GM12891 (cell line): ENCODE results near the gene SHROOM4.

Source experiments
- DNase-seq: peaks from one replicate; pipeline ENCODE4 v3.0.0; 2011; ENCODE audit warnings: low spot score; ENCODE audit not compliant: insufficient read length
- FAIRE-seq: peaks from 2 replicates; lab custom pipeline; 2011; peaks lifted over from hg19 to GRCh38; lab: Jason Lieb, UNC
- PAX5 ChIP-seq: IDR thresholded peaks from 2 replicates; pipeline ENCODE4 v1.6.1; 2011; ENCODE audit warnings: low read length, moderate library complexity, mild to moderate bottlenecking; ENCODE audit not compliant: insufficient read depth, severe bottlenecking
- POLR2A ChIP-seq: IDR thresholded peaks from 2 replicates; pipeline ENCODE4 v1.6.1; 2011; ENCODE audit warnings: low read depth, low read length, control low read depth
- POLR2AphosphoS5 ChIP-seq: IDR thresholded peaks from 2 replicates; pipeline ENCODE4 v1.6.1; 2011; ENCODE audit warnings: low read depth, low read length, control low read depth
- POU2F2 ChIP-seq: IDR thresholded peaks from 2 replicates; pipeline ENCODE4 v1.6.1; 2011; ENCODE audit warnings: low read depth, mild to moderate bottlenecking, control low read depth, low read length, moderate library complexity
- SPI1 ChIP-seq: IDR thresholded peaks from 2 replicates; pipeline ENCODE4 v1.6.1; 2011; ENCODE audit warnings: low read depth, low read length, control low read depth
- TAF1 ChIP-seq: IDR thresholded peaks from 2 replicates; pipeline ENCODE4 v1.6.1; 2011; ENCODE audit warnings: low read depth, low read length, control low read depth

Gene SHROOM4

DNA sequence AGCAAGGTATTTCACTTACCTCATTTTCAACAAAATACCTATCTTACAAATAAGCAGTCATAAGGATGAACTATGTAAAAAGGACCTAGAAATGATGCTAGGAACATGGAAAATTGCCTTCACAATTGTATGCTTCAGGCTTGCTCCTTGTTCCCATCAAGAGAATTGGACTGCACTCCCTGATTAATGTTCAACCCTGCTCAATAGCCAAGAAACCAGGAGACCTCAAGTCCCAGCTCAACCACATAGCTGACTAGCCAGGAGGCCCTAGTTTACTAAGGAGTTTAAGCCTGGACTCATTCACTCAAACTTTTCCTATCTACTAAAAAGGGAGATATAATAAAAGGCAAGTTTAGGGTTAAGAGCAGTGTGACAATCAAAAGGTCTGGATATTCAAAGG, 196.8 kb downstream of the SHROOM4 start:
- DNase-seq (no peak), FAIRE-seq (no peak)
- no peak for TF ChIP-seq POU2F2
- no peak for TF ChIP-seq TAF1
- no peak for TF ChIP-seq POLR2AphosphoS5
- no peak for TF ChIP-seq POLR2A
- no peak for TF ChIP-seq PAX5
- no peak for TF ChIP-seq SPI1

- TF ChIP-seq POLR2AphosphoS5 (no peak), POU2F2 (no peak), SPI1 (no peak), PAX5 (no peak), TAF1 (no peak), POLR2A (no peak)
- FAIRE-seq, result no peak
Observed at GRCh38 chrX:50615570-50616158, 198.3 kb downstream of the SHROOM4 start.

DNA sequence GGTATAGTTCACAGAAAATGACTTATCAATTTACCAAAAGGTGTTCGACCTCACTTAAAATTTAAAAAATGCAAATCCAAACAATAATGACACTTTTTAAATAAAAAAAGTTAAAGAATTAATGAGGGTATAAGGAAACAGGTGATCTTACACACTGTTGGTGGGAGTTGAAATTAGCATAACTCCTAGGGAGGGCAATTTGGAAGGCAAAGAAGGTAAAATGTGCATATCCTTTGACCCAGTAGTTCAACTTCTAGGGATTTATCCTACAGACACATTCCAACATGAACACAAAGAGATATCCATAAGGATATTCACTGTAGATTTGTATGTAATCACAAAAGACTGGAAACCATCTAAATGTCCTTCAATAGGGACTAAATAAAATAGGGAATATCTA, 199.5 kb downstream of the SHROOM4 start:
- no peak for FAIRE-seq
- no peak for TF ChIP-seq POU2F2
- no peak for TF ChIP-seq TAF1
- TF ChIP-seq SPI1, result no peak
- no peak for TF ChIP-seq POLR2A
- TF ChIP-seq POLR2AphosphoS5, result no peak
- TF ChIP-seq PAX5, result no peak

More at GRCh38 chrX:50615570-50616158, 198.3 kb downstream of the SHROOM4 start:
- DNase-seq, result no peak

DNA sequence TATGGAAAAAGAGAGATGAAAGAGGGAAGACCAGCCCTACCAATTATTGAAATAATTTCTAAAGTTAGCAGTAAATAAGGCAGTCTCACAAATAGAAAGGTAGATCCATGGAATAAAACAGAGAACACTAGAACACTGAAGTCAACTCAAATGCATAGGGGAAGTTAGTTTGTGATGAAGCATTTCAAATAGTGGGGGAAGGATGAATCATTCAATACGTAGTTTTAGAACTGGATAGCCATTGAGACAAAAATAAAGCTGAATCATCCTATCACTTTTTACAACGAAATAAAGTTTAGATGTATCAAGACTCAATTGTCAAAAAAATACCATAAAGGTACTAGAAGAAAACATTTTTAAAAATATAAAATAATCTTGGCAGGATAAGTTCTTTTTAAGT, 200.1 kb downstream of the SHROOM4 start:
- FAIRE-seq (no peak), DNase-seq (no peak)
- no peak for TF ChIP-seq SPI1
- no peak for TF ChIP-seq POLR2AphosphoS5
- TF ChIP-seq POU2F2, result no peak
- TF ChIP-seq POLR2A, result no peak
- no peak for TF ChIP-seq PAX5
- no peak for TF ChIP-seq TAF1

More for the DNA sequence above, 199.5 kb downstream of the SHROOM4 start:
- DNase-seq, result no peak

- DNase-seq (no peak), FAIRE-seq (no peak)
- TF ChIP-seq PAX5 (no peak), TAF1 (no peak), POU2F2 (no peak), POLR2AphosphoS5 (no peak), POLR2A (no peak), SPI1 (no peak)
Observed at GRCh38 chrX:50609796-50610195, 204.2 kb downstream of the SHROOM4 start.

GRCh38 chrX:50606300-50606950, 207.6 kb downstream of the SHROOM4 start:
- no peak for TF ChIP-seq SPI1
- TF ChIP-seq PAX5, result no peak
- TF ChIP-seq POLR2A, result no peak
- TF ChIP-seq TAF1, result no peak
- TF ChIP-seq POLR2AphosphoS5, result no peak
- no peak for TF ChIP-seq POU2F2
- FAIRE-seq (no peak), DNase-seq (no peak)

DNA sequence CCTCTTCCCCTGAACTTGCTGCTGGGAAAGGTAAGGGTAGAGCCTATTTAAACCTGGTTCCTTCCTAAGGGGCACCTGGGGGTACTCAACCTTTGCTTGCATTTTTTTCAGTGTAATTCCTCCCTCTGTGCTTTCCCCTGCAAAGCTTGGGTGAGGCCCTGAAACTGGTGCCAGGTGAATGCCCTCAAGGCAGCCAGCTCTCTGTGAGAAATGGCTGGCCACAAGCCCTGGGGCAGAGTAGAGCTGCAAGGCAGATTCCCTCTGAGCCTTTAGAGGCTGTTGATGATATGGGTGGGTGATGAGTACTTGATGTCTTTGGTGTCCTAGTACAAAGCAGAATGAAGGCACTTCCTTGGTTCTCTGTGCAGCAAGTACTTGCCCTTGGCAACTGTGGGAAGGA, 217.9 kb downstream of the SHROOM4 start:
- TF ChIP-seq PAX5, result no peak
- no peak for TF ChIP-seq POLR2AphosphoS5
- TF ChIP-seq POLR2A, result no peak
- TF ChIP-seq POU2F2, result no peak
- no peak for TF ChIP-seq TAF1
- TF ChIP-seq SPI1, result no peak
- no peak for FAIRE-seq
- DNase-seq, result no peak

GRCh38 chrX:50594788-50595187, 219.2 kb downstream of the SHROOM4 start:
- DNase-seq (no peak), FAIRE-seq (no peak)
- TF ChIP-seq POU2F2 (no peak), TAF1 (no peak), POLR2AphosphoS5 (no peak), PAX5 (no peak), POLR2A (no peak), SPI1 (no peak)

GRCh38 chrX:50586980-50587379, 227.0 kb downstream of the SHROOM4 start:
- no peak for TF ChIP-seq POLR2AphosphoS5
- FAIRE-seq, result no peak

DNA sequence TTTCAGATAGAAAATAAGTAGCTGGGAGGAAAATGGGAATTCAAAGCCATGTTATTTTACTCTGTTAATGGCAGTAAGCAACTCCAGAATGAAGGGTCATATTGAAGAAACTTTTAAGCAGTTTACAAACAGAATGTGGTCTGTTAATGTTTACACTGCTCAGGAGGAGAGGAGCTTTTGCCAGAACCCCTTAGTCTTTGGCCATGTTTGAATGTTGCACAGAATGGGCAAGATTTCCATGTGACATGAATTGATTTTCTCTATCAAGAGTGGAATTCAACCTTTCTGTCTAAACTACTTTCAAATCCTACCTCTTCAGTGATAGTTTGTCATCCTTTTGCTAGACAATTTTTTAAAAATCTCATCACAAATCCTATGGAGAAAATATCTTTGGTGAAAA, 227.6 kb downstream of the SHROOM4 start:
- no peak for DNase-seq
- no peak for FAIRE-seq
- TF ChIP-seq POU2F2 (no peak), POLR2AphosphoS5 (no peak), POLR2A (no peak), TAF1 (no peak), PAX5 (no peak), SPI1 (no peak)

More at GRCh38 chrX:50586980-50587379, 227.0 kb downstream of the SHROOM4 start:
- DNase-seq, result no peak
